Endothelial cell of umbilical vein (primary cell): Measurements from ENCODE around the gene GYPA. TPM values are rescaled to one million over a fixed set of nuclear protein-coding genes. Genes with fewer than 3 reads are reported as not detected.

Experiments used
- BruUV-seq: library from RNA; stranded (reverse); fragments of 400-500 nt; replicated peaks from 2 replicates; lab custom pipeline; 2021; lab: Mats Ljungman, UMichigan
- CTCF ChIA-PET: fragments of 300-600, 350-600 bp; sonication (Branson Sonifier 250); formaldehyde crosslinking; loops from one replicate; lab custom pipeline; 2021; ENCODE audit warnings: antibody characterized with exemption, inconsistent platforms; lab: Charles Lee
- POLR2A ChIA-PET: fragments of 300-600, 350-600 bp; sonication (Branson Sonifier 250); formaldehyde crosslinking; loops from one replicate; lab custom pipeline; 2021; ENCODE audit warnings: antibody characterized with exemption, inconsistent platforms; lab: Charles Lee
- DNase-seq: peaks from one replicate; pipeline ENCODE4 v3.0.0-alpha.2; 2011; ENCODE audit warnings: low read depth, low spot score
- FAIRE-seq: peaks from 2 replicates; lab custom pipeline; 2011; peaks lifted over from hg19 to GRCh38; lab: Jason Lieb, UNC
- H2AFZ ChIP-seq: 2 replicates; pipeline ENCODE4 v1.6.0; 2012; ENCODE audit warnings: low read depth, low read length, control low read depth, inconsistent platforms
- H3K27ac ChIP-seq: 2 replicates; pipeline ENCODE4 v1.5.1; 2011; ENCODE audit warnings: low read depth, mild to moderate bottlenecking, control low read depth, low read length, moderate library complexity; ENCODE audit not compliant: insufficient read depth
- H3K27me3 ChIP-seq, 2 experiments: 2 replicates each; pipeline versions ENCODE4 v1.6.0 to v1.6.1; 2011; ENCODE audit warnings: low read length in 2 of 2, mixed read lengths in 1 of 2; ENCODE audit not compliant: control insufficient read depth in 2 of 2, insufficient read depth in 2 of 2
- H3K36me3 ChIP-seq, 2 experiments: 2 replicates in 1 of 2; 3 replicates in 1 of 2; pipeline ENCODE4 v1.5.1; 2011; ENCODE audit warnings: low read length in 2 of 2, mild to moderate bottlenecking in 1 of 2, moderate library complexity in 1 of 2; ENCODE audit not compliant: control insufficient read depth in 2 of 2, insufficient read depth in 2 of 2; ENCODE audit errors: extremely low read depth in 1 of 2
- H3K4me1 ChIP-seq: 3 replicates; pipeline ENCODE4 v1.5.1; 2011; ENCODE audit warnings: mild to moderate bottlenecking, low read length; ENCODE audit not compliant: control insufficient read depth, insufficient read depth; ENCODE audit errors: extremely low read depth
- H3K4me2 ChIP-seq: 2 replicates; pipeline ENCODE4 v1.6.1; 2011; ENCODE audit warnings: low read length, control low read depth, mixed read lengths; ENCODE audit not compliant: insufficient read depth
- H3K4me3 ChIP-seq, 3 experiments: fragments of 200-600 bp in 1 of 3; sonication (generic), shearing (Covaris generic) in 1 of 3; replicated peaks in 1 of 3; 2 replicates each; pipeline ENCODE4 v1.5.1; 2011 to 2016; ENCODE audit warnings: control low read depth in 3 of 3, low read length in 3 of 3, mild to moderate bottlenecking in 2 of 3, inconsistent platforms in 1 of 3, low read depth in 1 of 3, moderate library complexity in 1 of 3; ENCODE audit not compliant: insufficient read depth in 1 of 3
- H3K79me2 ChIP-seq: 2 replicates; pipeline ENCODE4 v1.6.0; 2012; ENCODE audit warnings: low read length, inconsistent platforms; ENCODE audit not compliant: control insufficient read depth, insufficient read depth
- H3K9ac ChIP-seq: replicated peaks from 2 replicates; pipeline ENCODE3; 2011; ENCODE audit warnings: low read length, control low read depth; ENCODE audit not compliant: insufficient read depth; ENCODE audit errors: extremely low read depth
- H3K9me1 ChIP-seq: replicated peaks from 3 replicates; pipeline ENCODE4 v1.6.0; 2011; ENCODE audit warnings: mild to moderate bottlenecking, low read length; ENCODE audit not compliant: control insufficient read depth, insufficient read depth; ENCODE audit errors: extremely low read depth
- H3K9me3 ChIP-seq: replicated peaks from 2 replicates; pipeline ENCODE4 v1.5.1; 2012; ENCODE audit warnings: low read length, inconsistent platforms; ENCODE audit not compliant: control insufficient read depth, insufficient read depth
- H4K20me1 ChIP-seq: replicated peaks from 2 replicates; pipeline ENCODE3; 2011; ENCODE audit warnings: mild to moderate bottlenecking, low read length; ENCODE audit not compliant: control insufficient read depth, insufficient read depth; ENCODE audit errors: extremely low read depth
- EZH2 ChIP-seq: IDR thresholded peaks from 2 replicates; pipeline ENCODE4 v1.6.1; 2012; ENCODE audit warnings: borderline replicate concordance, low read depth, mild to moderate bottlenecking, moderate library complexity, low read length, inconsistent platforms; ENCODE audit not compliant: severe bottlenecking
- FOS ChIP-seq: IDR thresholded peaks from 2 replicates; pipeline ENCODE4 v1.6.1; 2011; ENCODE audit warnings: mild to moderate bottlenecking, low read length, moderate library complexity, borderline replicate concordance; ENCODE audit not compliant: insufficient read depth
- GATA2 ChIP-seq: IDR thresholded peaks from 2 replicates; pipeline ENCODE4 v1.7.0; 2011; ENCODE audit warnings: low read depth, mild to moderate bottlenecking, moderate library complexity, mixed read lengths, low read length; ENCODE audit not compliant: insufficient read length, insufficient read depth
- JUN ChIP-seq: IDR thresholded peaks from 2 replicates; pipeline ENCODE4 v1.6.1; 2011; ENCODE audit warnings: borderline replicate concordance, low read depth; ENCODE audit not compliant: insufficient read length, insufficient read depth
- MYC ChIP-seq: IDR thresholded peaks from one replicate; pipeline ENCODE4 v1.6.1; 2011; ENCODE audit warnings: mild to moderate bottlenecking, low read depth, low read length
- POLR2A ChIP-seq: IDR thresholded peaks from 2 replicates; pipeline ENCODE4 v1.6.1; 2012; ENCODE audit warnings: low read depth, mild to moderate bottlenecking, control low read depth, low read length
- POLR2AphosphoS5 ChIP-seq: IDR thresholded peaks from 2 replicates; pipeline ENCODE4 v1.6.1; 2012; ENCODE audit warnings: low read depth, mild to moderate bottlenecking, control low read depth, low read length, moderate library complexity; ENCODE audit not compliant: insufficient read depth
- dilution Hi-C: fragments of 300-500 bp; cut with MboI; formaldehyde crosslinking; loops from one replicate; pipeline ENCODE4 v1.15.0; 2019; ENCODE audit warnings: low sequenced_read_pairs; ENCODE audit not compliant: extremely low pct_ligation_motif_present
- intact Hi-C: fragments of 100-400 bp; cut with micrococcal nuclease; formaldehyde crosslinking; loops from one replicate; pipeline ENCODE4 v1.10.0; 2022
- polyA plus RNA-seq, 4 experiments: library from polyadenylated mRNA; depleted of rRNA in 3 of 4; stranded (reverse) in 3 of 4; unstranded in 1 of 4; fragments of >200 nt; gene quantifications; 2 replicates each; pipeline versions ENCODE4 v1.2.1 to v1.2.3, GENCODE V29; 2011 to 2012; ENCODE audit warnings: missing spikeins in 1 of 4
- total RNA-seq: library from RNA; stranded (reverse); gene quantifications from 2 replicates; pipeline ENCODE4 v1.2.3, GENCODE V29; 2021
- TF ChIP-seq, protein P1 (sequence below), 2 donors: IDR thresholded peaks; 1 replicate in 1 of 2; 2 replicates in 1 of 2; pipeline ENCODE4 v1.5.1; 2011; ENCODE audit warnings: low read length in 2 of 2, mild to moderate bottlenecking in 2 of 2, moderate library complexity in 2 of 2, control low read depth in 1 of 2, inconsistent platforms in 1 of 2, low read depth in 1 of 2; ENCODE audit not compliant: insufficient read depth in 1 of 2; ENCODE audit errors: extremely low read depth in 1 of 2
- TF ChIP-seq, protein P2 (sequence below): IDR thresholded peaks from 2 replicates; pipeline ENCODE4 v1.6.1; 2011; ENCODE audit not compliant: insufficient read depth, insufficient read length

Gene GYPA
- total and polyA plus RNA-seq, 2 donors (not counting 3 experiments of a cell fraction or from before 2014, with no cell fraction given): not detected

DNA sequence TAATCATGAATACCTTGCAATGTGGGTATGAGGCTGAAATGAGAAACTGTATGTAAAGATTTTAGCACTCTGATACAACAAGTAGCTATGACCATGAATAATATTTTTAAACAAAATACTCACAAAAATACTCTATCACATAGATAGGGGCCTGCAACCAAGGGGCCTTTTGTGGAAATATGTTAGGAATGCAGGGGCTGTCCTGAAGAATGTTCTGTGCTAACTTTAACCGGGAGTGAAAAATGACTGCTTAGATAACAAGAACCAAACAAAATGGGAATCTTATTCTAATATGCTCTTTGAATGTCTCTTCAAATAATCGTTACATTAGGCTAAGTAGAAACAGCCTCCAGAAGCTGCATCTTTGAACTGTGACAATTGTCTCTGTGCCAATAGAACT is 37.9 kb upstream of the GYPA start:
- Histone ChIP-seq H3K4me2 (no peak overlapping the region), H3K4me3 (no peak overlapping the region), H3K27me3 (no peaks in the 10 kb centered on the region), H3K4me1 (peaks cover 16% of the 10 kb centered on the region), H3K36me3 (no peaks in the 10 kb centered on the region), H3K27ac (no peak overlapping the region), H2AFZ (no peak overlapping the region), H4K20me1 (no peaks in the 10 kb centered on the region), H3K9me3 (no peaks in the 10 kb centered on the region), H3K79me2 (no peaks in the 10 kb centered on the region), H3K9ac (no peak overlapping the region), H3K9me1 (no peaks in the 10 kb centered on the region)
- CTCF ChIA-PET: interaction anchor here (0.7 to 3.4 kb wide), 7 partner anchors 79 to 919 kb away, joined by 3 to 23 read pairs (median 3); partner anchors contain the start of genes ABCE1 and ANAPC10
- POLR2A ChIA-PET: interaction anchor here (0.6 kb wide), 1 partner anchor 401 kb away, joined by 5 read pairs; no protein-coding TSS in a partner anchor
- dilution Hi-C loops: no loop called here
- no peak for FAIRE-seq
- intact Hi-C loops: loop anchor here (5.0 kb wide), 1 partner anchor 1439 kb away; the partner anchor contains the start of gene MMAA
- BruUV-seq: no TSS peak
- TF ChIP-seq FOS: no peak
- TF ChIP-seq, protein P1, sequence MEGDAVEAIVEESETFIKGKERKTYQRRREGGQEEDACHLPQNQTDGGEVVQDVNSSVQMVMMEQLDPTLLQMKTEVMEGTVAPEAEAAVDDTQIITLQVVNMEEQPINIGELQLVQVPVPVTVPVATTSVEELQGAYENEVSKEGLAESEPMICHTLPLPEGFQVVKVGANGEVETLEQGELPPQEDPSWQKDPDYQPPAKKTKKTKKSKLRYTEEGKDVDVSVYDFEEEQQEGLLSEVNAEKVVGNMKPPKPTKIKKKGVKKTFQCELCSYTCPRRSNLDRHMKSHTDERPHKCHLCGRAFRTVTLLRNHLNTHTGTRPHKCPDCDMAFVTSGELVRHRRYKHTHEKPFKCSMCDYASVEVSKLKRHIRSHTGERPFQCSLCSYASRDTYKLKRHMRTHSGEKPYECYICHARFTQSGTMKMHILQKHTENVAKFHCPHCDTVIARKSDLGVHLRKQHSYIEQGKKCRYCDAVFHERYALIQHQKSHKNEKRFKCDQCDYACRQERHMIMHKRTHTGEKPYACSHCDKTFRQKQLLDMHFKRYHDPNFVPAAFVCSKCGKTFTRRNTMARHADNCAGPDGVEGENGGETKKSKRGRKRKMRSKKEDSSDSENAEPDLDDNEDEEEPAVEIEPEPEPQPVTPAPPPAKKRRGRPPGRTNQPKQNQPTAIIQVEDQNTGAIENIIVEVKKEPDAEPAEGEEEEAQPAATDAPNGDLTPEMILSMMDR (IDR thresholded peaks at IDR 0.05; ENCODE audit: extremely low read depth in 1 of 2, insufficient read depth in 1 of 2, low read depth in 1 of 2, low read length in 2 of 2): no peak
- no peak for TF ChIP-seq EZH2
- TF ChIP-seq GATA2: no peak
- TF ChIP-seq, protein P2, sequence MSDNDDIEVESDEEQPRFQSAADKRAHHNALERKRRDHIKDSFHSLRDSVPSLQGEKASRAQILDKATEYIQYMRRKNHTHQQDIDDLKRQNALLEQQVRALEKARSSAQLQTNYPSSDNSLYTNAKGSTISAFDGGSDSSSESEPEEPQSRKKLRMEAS: no peak
- TF ChIP-seq MYC: no peak
- no peak for TF ChIP-seq JUN
- no peak for TF ChIP-seq POLR2A
- TF ChIP-seq POLR2AphosphoS5: no peak
- DNase-seq: peak; percentile 27
